Measurements from ENCODE around the gene C17orf50.

C17orf50 gene

DNA sequence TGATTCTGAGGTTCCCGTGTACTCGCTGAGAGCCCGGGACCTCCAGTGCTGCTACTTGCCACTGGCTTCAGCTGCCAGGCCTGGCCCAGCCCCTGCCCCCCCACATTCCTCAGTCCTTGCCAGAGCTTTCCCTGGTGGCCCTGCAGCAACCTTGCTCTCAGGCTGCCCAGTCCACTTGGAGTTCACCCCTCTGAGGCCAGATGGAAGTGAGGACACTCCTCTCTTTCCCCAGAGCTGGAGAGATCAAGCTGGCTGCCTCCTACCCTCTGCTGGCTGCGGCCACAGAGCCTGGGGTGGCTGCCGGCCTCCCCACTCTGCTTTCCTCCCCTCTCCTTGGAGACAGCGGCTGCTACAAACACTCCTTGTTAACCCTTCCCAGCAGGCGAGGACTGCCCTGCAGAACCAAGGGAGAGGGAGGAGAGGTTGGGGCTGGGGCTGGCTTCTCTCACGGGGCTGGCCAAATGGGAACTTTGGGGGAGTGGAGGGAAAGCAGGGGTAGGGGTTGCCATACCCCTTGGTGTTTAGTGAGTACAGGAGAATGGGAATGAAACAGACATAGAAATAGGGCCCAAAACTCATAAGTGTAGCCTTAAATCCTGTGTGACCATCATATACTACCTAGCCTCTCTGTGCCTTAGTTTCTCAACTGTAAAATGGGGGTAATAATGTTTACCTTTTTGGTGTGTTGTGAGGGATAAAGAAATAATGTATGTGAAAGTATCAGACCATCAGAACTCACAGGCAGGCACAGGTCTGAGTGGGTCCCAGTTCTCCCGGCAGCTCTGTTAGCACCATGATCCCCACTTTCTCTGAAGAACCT is 7.5 kb upstream of the C17orf50 start, which contains the start of gene GAS2L2:
Gene GAS2L2 (minus strand): TSS at position 295 of the 820 bp plus-strand sequence. CDS start 389 bp downstream, outside the sequence.
- DNase-seq (ENCODE audit: low read depth): no peak

GRCh38 chr17:35757243-35757642 is 3.4 kb upstream of the C17orf50 start:
- no peak for DNase-seq (ENCODE audit: low read depth)

DNA sequence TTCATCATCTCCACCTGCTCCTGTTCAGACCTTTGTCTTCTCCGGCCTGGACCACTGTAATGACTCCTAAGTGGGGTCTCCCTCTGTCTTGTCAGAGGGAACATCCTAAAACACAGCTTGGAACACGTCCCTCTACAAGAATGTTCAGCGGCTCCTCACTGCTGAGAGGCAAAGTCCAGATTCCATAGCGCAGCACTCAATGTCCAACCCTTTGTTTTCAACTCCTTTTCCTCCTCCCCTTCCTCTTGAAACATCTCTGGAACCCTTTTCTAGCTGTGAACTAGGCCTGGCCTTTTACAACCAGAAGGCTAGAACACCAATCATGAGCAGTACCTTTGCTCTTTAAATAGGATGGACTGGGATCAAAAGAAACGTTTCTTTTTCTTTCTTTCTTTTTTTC is 914 bp downstream of the C17orf50 start:
- no peak for DNase-seq (ENCODE audit: low read depth)

DNA sequence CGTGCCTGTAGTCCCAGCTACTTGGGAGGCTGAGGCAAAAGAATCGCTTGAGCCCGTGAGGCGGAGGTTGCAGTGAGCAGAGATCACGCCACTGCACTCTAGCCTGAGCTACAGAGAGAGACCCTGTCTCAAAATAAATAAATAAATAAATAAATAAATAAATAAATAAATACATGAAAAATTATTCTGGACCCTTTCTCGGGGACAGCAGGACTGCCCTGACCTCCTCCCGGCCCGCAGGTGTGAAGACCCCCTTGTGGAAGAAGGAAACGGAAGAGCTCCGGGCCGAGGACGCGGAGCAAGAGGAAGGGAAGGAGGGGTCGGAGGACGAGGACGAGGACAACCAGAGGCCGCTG is 3.1 kb downstream of the C17orf50 start:
- no peak for DNase-seq (ENCODE audit: low read depth)

DNA sequence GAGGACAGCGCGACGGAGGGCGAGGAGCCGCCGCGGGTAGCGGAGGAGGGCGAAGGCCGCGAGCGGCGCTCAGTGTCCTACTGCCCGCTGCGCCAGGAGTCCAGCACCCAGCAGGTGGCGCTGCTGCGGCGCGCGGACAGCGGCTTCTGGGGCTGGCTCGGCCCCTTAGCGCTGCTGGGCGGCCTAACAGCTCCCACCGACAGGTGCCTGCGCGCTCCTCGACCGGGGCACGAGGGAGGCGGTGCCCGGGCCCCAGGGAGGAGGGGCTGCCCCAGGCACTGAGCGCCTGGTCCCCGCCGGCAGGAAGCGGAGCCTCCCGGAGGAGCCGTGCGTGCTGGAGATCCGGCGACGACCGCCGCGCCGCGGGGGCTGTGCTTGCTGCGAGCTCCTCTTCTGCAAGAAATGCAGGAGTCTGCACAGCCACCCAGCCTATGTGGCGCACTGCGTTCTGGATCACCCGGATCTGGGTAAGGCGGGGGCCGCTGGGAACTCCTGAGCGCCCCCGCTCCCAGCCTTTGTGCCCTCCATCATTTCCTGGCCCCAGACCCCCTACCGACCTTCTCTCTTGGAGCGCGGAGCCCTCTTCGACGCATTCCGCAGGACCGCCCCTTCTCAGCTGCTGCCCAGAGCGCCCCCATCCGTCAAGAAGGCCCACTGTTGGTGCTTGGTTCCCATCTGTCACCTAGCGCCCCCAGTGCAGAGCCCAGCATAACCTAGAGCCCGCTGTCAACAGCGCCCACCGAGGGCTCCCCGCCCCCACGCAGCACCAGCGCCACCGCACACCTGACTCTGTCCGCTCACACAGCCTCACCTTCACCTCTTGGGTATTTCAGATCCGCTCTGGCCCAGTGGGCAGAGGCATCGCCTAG is 3.7 kb downstream of the C17orf50 start:
- DNase-seq (ENCODE audit: low read depth): no peak

- no peak for DNase-seq (ENCODE audit: low read depth)
Measured at GRCh38 chr17:35765086-35765710, 4.5 kb downstream of the C17orf50 start.

GRCh38 chr17:35765756-35766488 is 5.2 kb downstream of the C17orf50 start:
- no peak for DNase-seq (ENCODE audit: low read depth)

DNA sequence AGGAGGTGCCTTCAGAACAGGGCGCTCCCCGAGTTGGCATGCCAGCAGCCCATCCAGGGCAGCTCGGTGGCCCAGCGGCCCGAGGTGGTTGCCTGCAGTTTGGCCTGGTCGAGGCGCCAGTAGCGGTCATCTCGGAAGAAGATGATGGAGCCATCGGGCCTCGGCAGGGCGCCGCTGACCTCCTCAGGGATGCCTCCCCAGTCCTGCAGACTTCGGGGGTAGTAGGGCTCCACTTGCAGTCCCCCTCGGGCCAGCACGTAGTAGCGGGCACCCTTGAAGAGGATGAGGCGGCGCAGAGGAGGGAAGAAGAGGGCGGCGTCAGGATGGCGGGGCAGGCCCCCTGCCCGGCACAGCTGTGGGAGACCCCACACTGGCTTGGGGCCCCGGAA is 5.8 kb downstream of the C17orf50 start:
- no peak for DNase-seq (ENCODE audit: low read depth)

GRCh38 chr17:35766903-35767510 is 6.3 kb downstream of the C17orf50 start:
- no peak for DNase-seq (ENCODE audit: low read depth)

DNA sequence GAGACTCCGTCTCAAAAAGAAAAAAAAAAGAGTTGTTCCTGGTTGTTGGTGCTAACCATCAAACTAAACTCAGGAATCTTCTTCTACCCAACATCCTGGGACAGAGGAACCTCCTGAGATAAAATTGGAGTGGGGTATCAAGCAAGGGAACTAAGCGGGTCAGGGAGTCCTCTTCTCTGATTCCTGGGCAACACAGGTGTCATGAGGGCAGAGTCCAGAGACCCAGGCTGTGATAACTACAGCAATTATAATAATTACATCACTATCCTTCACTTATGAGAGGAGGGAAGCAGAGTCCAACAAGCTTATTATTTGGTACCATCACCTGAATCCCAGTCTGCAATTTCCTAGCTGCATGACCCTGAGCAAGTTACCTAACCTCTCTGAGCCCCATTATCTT is 8.1 kb downstream of the C17orf50 start:
- no peak for DNase-seq (ENCODE audit: low read depth)

- no peak for DNase-seq (ENCODE audit: low read depth)
Measured at GRCh38 chr17:35769895-35770486, 9.3 kb downstream of the C17orf50 start.

DNA sequence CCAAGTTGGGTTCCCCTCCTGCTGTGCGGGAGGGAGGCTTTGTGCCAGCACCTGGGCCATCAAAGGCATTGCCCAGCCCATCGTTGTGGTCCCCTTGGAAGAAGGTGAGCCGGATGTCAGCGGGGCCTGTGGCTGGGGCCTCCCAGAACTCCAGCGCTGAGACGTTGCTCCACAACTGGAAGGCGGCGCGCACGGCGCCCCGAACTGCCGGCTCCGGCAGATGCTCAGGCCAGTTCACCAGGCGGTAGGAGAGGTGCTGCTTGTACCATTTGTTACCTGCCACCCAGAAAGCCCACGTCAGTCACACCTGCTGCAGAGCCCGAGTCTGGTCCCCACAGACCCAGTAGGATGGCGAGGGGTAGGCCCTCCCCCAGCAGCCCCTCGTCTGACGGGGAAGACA is 12.4 kb downstream of the C17orf50 start:
- DNase-seq (ENCODE audit: low read depth): no peak

DNA sequence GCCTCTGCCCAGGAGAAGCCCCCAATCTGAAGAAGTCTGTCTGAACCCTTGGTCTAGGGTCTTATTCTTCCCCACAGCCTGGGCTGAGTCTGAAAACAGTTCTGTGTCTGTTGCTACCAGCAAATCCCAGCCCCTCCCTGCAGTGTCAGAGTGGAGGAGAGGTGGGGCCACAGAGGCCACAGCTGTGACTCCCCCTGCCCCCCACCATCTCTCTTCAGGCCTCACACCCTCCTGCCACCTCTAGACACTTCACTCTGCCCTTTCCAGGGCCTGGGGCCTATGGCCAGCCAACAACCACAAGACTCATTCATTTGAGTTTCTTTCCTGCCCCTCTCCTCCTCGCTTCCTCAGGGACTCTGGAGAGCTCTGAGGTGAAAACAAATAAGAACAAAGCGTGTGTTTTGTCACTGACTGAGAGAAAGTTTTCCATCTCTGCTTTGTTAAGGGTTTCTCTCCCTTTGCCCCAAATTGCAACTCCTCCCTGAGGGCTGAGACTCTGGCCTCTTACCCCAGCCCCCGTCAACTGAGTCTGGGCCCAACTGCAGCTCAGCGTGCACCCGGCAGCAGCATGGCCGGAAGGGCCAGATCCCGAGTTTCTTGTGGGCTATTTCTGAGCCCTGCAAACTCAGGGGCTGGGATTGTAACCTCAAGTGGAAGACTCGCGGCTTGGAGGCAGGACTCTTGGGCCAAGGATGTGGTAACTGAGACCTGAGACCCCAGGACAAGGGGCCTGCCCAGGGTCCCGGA is 13.2 kb downstream of the C17orf50 start:
- DNase-seq (ENCODE audit: low read depth): no peak

DNA sequence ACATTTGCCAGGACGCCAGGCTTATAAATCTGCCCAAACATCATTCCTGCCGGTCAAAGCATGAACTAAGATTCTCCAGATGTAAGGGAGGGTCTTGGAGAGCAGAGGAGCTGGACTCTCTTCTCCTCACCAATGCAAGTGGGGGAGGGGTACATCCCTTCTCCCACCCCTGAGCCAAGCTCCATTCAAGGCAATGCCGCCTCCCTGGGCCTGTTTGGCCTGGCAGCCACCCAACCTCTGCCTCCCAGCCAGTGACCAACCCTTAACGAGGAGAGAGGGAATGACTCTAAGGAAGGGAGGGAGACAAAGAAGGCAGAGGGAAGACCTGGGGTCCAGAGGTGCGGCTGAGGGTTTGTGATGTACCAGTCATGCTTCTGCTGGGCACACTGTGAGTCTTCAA is 13.8 kb downstream of the C17orf50 start:
- DNase-seq (ENCODE audit: low read depth): no peak

DNA sequence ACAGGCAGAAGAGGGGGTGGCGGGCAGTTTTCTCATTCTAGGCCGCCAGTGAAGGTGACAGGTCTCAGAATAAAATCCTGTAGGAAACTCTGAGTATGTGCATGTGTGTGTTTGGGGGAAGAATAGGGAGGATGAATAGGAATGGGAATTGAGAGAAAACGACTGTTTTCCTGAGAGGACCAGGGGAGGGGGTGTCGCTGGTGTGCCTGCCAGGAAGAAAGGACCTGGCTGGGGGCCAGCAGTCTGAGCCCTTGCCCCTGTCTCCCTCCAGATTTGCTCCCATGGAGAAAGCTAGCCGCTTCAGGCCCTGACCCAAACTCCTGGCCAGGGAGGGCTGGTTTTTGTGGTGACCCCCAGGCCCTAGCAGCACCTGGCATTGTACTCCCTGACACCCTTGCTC is 14.4 kb downstream of the C17orf50 start:
- no peak for DNase-seq (ENCODE audit: low read depth)

DNA sequence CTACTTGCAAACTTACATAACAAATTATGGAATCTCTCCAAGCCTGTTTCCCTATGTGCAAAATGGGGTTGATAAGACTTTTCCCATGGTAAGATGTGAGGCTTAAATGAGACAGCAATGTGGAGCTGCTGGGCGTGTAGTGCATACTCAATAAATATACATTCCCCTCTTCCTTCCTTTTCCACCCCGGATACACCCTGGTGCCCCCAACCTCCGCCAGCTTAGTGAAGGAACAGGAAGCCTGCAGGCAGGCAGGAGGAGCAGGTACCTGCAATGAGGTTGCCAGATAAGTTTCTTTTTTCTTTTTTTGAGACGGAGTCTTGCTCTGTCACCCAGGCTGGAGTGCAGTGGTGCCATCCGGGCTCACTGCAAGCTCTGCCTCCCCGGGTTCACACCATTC is 14.9 kb downstream of the C17orf50 start:
- no peak for DNase-seq (ENCODE audit: low read depth)

DNA sequence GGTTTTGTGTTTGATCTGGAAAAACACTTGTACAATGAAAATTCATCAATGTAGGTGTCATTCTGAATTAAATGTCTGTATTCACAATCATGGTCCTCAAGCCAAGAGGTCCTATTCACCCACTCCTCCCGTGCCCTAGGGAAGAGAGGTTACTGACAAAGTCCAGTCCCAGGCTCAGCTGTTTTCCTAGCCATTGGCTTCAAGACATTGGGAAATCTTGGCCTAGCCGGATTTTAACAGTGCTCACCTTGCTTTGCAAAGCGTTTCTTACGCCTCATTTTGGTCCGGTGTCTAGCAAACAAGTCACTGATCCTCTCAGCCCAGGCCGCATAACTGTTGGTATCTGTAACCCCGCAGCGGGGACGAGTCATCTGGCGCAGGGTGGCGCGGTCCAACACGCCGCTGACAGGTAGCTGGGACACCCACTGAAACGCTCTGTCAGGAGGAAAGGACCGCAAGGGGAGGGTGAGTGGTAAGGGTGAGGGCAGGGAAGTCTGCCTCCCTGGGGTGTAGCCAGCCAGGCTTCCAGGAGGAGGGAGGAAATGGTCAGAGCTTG is 18.0 kb downstream of the C17orf50 start:
- no peak for DNase-seq (ENCODE audit: low read depth)

DNA sequence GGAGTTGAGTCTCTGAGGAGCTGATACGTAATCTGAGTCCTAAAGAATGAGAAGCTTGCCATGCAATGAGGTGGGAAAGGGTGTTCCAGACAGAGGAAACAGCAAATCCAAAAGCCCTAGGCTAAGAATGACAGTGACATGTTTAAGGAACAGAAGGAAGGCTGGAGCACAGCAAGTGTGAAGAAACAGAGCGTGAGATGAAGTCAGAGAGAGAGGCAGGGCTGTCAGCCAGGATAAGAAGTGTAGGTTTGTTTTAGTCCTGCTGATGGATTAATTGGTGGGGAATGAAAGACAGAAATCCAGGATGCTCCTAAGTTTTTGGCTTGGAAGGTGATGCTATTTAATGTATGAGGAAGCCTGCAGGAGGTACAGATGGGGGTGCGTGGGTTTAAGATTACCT is 20.3 kb downstream of the C17orf50 start:
- no peak for DNase-seq (ENCODE audit: low read depth)

DNA sequence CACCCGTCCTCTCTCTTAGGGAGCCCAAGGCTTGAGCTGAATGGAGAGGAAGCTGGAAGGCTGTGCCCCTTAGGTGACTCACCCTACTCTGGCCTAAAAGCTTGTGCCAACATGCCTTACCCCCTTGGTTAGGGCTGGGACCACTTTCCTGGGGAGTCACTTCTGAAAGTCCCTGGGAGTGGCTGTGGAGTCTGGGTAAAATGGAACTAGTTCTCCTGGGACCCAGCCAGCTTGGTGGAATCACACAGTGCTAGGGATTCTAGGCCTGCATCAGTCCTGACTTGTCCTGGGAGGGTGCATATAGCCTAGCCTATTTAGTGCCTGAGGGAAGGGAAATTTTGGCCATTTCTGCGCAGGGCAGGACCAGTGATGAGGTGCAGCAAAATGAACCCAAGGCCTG is 24.2 kb downstream of the C17orf50 start:
- DNase-seq (ENCODE audit: low read depth): no peak

GRCh38 chr17:35786941-35787432 is 26.3 kb downstream of the C17orf50 start:
- DNase-seq (ENCODE audit: low read depth): no peak

Measured in GM04503 (cell line).